GM19025 (cell line): ENCODE results near the gene TIAM1.
"Not testable (repeated sequence)": the region's sequence is repeated elsewhere in the genome, so short reads cannot be mapped to it uniquely, and the experiment has no call there.

ENCODE experiments used
- ATAC-seq: cut with Tn5 transposase; IDR thresholded peaks from one replicate; pipeline ENCODE4 v1.9.1; 2021; ENCODE audit warnings: mild to moderate bottlenecking, low read depth, moderate library complexity; ENCODE audit not compliant: unreplicated experiment

Gene TIAM1

DNA sequence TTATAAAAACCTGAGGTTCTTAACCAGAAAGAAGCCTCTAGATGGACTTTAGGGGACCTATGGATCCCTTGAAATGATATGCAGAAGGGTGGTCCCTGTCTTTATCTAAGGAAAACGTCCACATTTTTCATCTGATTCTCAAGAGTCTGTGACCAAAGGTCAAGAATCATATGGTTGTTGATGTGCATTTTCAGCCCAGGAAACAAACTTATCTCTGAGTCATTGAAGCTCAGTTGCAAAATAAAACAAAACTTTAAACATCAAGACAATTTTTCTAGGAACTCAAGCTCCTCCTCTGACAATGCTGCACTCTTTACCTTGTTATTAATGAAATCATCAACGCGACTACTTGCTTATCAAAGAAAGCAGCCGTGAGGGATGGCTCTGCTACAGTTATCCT lies 83.3 kb downstream of the TIAM1 start:
- ATAC-seq, result no peak

DNA sequence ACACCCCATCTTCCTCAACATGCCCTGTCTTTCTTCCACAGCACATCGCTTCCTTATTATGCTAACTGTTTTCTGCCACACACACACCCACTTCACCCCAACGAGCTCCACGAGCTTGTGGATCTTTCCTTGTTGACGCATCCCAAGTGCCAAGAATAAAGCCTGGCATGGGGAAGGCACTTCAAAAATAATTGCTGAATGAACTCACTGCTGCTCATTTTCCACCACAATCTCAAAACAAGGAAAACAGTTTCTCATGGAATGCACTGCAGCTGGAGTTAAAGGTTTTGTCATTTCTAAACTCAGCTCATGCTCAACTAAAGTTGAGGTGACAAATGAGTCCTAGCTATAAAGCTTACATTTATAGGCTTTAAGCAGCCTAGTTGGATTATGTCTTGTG lies 86.0 kb downstream of the TIAM1 start:
- ATAC-seq, result no peak

GRCh38 chr21:31257265-31257664 lies 86.8 kb downstream of the TIAM1 start:
- no peak for ATAC-seq

DNA sequence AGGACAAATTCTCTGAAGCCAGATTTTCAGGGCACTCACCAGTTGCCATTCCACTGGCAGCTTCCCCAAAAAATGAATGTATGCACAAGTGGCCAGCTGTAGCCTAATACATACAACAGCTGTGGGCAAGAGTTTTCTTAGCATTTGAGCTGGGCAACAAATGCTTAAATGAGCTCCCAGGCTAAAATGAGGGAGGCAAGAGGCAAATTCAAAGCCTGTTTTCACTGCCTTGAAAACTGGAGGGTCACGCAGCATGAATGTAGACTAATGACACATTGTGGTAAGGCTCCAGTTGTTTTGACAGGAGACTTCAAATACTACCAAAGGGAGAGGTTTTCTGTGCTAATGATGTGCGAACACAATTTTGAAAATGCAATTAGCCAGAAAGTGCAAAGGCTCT lies 88.2 kb downstream of the TIAM1 start:
- no peak for ATAC-seq

DNA sequence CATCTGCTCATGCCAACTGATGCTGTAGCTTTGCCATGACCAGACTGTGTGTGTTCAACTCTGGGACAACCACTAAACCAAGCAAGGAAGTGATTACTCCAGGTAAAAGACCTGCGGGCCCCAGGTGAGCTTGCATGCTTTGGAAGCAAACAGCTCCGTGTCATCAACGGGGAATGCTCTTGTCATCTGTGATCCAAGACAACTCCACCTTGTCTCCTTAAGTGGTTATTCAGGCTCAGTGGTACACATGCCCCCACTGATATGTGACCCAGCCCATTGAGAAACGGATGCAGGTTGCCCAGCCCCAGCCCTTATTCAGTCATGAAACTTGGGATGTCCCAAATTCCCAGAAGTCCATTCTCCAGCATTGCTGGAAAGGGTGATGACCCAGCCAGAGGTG lies 89.0 kb downstream of the TIAM1 start:
- no peak for ATAC-seq

GRCh38 chr21:31254131-31254530 lies 89.9 kb downstream of the TIAM1 start:
- ATAC-seq, result no peak

GRCh38 chr21:31253684-31254083 lies 90.4 kb downstream of the TIAM1 start:
- ATAC-seq, result no peak

DNA sequence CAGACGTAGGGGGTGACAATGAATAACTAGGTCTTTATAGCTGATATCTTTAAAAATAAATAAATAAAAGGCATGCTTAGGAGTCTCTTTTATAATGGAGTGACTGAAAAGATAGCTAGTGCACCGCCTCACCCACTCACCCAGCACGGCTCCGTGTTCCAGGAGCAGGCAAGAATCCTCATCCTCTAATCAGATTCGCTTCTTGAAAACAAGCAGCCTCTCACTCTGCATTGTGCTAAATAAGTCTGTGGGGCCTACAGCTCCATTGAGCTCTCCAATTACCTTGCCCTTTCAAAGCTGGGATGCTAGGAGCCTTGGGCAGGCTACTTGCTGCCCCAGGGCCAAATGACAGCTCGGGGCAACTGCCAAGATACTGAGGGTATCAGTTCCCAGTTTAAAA lies 91.5 kb downstream of the TIAM1 start:
- no peak for ATAC-seq

DNA sequence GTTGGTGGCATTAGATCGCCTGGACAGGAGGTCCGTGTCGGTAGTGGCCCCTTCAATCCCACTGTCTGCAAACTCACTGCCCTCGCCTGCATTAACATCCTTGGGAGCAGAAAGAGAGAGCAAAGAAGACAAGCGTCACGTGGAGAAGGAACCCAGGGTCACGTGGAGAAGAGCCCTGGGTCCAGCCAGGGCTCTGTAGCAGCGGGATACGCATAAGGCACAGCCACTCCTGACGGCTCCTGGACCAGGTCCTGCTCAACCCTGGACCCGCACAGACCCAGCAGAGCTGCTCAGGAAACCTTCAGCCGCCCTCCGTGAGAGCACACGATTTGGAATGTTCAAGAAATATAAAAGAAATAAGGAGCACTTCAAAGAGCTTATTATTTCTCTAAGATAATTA lies 92.0 kb downstream of the TIAM1 start:
- ATAC-seq, result no peak

DNA sequence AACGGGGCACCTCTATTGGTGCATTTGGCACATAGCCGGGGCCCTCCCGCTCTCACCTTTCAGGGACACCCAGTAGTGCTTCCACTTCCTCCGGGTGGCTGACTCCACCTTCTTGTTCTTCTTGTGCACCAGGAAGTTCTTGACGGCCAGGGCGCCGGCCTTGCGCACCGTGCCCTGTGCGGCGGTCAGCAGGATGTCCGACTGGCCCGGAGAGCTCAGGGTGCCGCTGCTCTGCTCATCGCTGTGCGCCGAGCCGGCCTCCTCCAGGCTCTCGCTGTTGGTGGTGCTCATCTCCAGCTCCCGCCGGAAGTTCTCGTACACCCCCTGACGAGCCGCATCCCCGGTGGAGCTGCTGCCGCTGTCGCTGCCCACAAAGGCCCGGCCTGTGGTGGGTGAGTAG lies 92.4 kb downstream of the TIAM1 start:
- ATAC-seq, result no peak

- ATAC-seq, result no peak
Measured at GRCh38 chr21:31248598-31248997, 95.5 kb downstream of the TIAM1 start.

GRCh38 chr21:31243611-31244010 lies 100.5 kb downstream of the TIAM1 start:
- no peak for ATAC-seq

DNA sequence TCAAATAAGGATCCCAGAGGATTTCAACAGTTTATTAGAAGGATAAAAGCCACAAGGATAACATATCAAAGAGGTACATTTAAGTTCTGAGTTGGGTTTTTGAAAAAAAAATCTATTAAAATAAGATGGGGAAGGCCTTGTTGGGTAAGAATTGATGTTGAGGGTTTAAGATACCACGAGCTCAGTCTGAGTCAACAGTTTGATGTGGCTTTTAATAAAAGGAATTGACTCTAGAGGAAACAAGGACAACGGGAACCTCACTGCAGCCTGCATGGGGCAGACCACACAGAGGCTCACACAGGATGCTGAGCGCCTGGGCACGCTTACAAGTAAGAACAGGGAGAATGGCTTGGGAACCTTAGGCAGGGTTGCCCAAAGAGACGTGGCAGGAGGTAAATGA lies 107.5 kb downstream of the TIAM1 start:
- no peak for ATAC-seq

- ATAC-seq, result no peak
Measured at GRCh38 chr21:31235671-31236450, 108.2 kb downstream of the TIAM1 start.

DNA sequence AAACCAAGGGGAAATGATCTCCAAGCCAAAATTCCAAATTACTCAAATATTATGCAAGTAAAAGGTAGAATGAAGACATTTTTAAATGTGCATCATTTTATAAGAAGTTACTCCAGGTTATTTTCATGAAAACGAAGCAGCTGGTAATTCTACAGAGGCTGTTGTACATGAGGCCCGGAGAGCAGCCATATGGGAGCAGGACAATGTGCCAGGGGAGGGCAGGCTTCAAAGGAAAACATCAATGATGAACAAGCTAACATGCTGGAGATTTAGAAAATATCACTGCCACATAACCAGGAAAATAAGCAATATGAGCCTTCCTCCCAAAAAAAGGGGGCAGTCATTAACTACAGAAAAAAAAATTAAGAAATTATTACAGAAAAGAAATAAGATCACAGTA lies 109.1 kb downstream of the TIAM1 start:
- no peak for ATAC-seq

GRCh38 chr21:31233711-31234110 lies 110.3 kb downstream of the TIAM1 start:
- ATAC-seq, result no peak

- ATAC-seq, result no peak
Measured at GRCh38 chr21:31232344-31232743, 111.7 kb downstream of the TIAM1 start.

DNA sequence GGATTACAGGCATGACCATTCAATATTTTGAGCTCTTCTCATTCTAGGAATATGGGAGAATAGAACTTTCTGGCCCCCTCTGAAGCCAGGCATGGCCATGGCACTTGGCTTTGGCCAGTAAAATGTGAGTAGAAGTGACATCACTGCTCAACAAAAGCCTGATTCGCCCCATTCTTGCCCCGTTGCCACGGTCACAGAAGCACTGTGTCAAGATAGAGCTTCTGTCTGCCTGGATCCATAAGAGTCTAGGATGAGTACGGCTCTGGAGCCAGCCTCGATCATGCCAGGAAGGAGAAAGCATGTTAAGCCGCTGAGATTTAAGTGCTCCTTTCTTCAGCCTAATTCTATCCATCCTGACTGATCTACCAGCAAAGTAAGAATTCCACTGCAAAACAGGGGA lies 113.1 kb downstream of the TIAM1 start:
- ATAC-seq, result no peak

DNA sequence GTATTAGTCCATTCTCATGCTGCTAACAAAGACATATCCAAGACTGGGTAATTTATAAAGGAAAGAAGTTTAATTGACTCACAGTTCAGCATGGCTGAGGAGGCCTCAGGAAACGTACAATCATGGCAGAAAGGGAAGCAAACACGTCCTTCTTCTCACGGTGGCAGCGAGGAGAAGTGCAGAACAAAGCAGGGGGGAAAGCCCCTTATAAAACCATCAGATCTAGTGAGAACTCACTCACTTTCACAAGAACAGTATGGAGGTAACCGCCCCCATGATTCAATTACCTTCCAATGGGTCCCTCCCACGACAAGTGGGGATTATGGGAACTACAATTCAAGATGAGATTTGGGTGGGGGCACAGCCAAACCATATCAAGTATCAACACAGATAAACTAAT lies 115.3 kb downstream of the TIAM1 start:
- ATAC-seq, result not testable (repeated sequence)

GRCh38 chr21:31225713-31226112 lies 118.3 kb downstream of the TIAM1 start:
- ATAC-seq, result no peak

- no peak for ATAC-seq
Measured at GRCh38 chr21:31222142-31222541, 121.9 kb downstream of the TIAM1 start.

DNA sequence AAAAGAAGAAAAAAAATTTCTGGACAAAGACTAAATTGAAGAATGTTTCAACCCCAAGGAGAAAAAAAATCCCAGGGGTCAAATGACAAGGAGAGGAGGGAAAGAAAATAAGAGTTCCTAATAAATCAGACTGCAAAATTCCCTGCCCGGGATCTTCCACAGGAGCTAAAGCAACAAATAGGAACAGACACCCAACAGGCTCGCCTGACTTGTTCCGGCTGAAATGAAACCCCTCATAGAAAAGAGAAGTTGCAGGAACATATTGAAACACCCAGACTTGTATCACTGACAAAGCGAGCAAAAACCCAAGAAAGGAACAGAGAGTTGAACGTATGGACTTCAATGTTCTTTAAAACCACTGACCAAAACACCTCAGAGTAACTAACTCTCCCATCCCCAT lies 123.0 kb downstream of the TIAM1 start:
- ATAC-seq, result no peak

GRCh38 chr21:31220575-31220974 lies 123.5 kb downstream of the TIAM1 start:
- no peak for ATAC-seq
